ELF-1 (cell line): ENCODE results near the gene CSF2RB.
A peak's percentile ranks its signal among the peaks of the same experiment; 100 is the strongest.
"Not testable (repeated sequence)": the region's sequence is repeated elsewhere in the genome, so short reads cannot be mapped to it uniquely, and the experiment has no call there.

Source experiments
- DNase-seq: peaks from one replicate; pipeline ENCODE4 v3.0.0-alpha.2; 2016; ENCODE audit warnings: low read depth, low spot score

CSF2RB gene

DNA sequence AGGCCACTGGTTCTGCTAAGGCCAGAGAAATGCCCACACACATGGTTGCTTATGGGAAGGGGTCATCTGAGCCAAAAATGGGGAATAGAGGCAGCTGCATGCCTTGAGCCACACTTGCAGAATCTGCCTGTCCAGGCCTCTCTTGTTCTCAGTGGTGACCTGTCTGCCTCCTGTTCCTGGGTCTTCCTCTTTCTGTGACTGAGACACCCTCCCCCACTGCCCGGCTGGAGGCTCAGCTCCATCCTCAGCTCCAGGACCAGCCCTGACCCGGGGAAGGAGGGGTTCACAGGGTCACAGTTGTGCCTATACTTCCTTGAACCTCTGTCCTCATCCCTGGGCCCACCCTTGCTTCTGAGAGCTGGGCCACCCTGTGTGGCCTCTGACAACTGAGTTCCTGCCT is 52.3 kb downstream of the CSF2RB start:
- DNase-seq = no peak

DNA sequence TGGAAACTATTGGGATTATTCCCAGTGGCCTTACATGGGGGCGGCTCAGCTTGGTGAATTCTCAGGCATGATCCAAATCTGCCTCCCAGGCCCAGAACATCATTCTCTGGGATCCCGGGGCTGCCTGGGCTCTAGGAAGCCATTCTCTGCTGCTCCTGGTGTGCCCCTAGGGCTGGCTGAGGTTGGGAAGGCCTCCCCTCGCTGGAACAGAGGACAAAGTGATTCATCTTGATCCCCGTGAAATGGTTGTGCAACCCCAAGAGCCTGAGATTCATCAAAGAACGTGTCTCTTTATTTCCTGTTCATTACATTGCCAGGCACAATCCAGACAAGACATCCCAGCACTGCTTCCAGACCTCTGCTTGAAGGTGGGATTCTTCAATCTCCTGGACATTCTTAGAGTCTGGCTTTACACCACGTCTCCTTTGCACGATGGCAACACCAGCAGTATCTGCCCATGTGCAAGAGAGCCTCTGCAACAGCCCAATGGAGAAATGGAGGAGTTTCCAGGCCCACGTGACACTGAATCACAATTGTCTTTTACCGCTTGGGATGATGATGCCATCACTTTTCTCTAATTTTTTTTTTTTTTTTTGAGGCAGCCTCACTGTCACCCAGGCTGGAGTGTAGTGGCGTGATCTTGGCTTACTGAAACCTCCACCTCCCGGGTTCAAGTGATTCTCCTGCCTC is 53.6 kb downstream of the CSF2RB start:
- no peak for DNase-seq

DNA sequence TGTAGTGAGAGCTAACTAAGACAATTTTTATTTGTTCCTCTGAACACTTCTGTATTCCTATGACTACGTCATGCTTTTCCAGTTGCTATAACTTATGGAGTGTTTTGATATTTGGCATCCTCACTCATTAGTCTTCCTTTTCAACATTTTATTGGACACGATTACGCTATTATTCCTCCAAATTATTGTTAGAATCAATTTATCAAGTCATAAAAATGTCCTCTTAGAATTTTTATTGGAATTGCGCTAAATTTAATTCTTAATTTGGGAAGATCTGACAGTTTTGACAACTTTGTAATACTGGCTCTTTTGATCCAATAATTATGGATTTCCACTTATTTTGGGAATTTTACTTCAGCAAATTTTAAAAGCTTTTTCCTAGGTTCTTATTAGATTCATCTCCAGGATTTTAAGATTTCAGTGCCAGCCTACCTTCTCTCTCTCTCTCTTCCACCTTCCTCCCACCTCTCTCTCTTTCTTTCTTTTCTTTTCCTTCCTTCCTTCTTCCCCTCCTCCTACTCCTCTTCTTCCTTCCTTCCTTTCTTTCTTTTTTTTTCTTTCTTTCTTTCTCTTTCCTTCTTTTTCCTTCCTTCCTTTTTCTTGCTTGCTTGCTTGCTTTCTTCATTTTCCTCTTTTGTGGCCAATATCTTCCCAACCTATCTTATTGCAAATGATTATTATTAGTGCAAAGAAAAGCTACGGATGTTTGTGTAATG is 55.0 kb downstream of the CSF2RB start:
- no peak for DNase-seq

DNA sequence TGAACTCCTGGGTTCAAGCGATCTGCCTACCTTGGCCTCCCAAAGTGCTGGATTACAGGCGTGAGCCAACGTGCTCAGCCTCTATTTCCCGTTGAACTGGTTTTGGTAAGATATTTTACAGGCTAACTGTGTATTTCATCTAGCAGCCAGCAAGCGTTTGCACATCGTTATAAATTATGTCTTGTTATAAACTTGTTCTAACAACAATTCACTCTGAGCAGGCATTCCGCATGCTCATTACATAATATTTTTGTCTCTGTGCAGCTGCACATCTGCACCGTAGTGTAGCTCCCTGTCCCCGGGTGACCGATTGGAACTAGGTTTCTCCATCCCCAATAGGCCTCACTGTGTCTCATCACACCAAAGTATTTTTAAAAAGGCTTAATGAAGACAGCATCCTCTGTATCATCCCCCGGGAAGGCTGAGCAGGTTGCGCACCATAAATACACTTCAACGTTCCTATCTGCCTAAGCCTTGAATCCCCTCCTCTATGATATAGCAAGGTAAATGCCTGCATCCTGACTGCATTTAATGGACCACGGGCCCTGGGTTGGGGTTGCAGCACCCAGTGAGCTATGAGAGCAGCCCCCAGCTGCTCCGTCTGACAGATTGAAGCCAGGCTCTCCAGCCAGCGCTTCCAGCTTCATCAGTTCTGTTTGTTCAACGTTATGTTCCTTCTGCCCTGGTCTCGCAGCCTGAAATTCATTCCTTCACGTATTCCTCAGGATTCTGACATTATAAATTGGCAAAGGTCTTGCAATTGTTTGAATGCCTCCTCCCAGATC is 58.1 kb downstream of the CSF2RB start:
- no peak for DNase-seq

DNA sequence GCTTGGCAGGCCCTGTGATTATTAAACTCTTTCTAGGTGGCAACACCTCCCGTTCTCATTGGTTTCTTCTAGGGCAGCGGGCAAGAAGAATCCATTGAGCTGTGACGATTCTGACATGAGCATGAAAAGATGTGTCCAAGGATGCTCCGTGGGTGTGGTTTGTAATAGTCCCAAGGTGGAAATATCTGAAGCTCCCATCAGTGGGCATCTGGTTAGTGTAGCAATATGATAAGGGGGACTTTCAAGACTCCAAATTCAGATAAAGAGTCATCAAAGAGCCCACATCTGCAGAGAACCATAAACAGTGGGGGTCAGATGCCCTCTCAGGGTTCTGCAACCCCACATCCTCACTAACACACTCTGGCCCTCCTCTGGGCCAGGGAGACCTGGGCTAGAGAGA is 63.2 kb downstream of the CSF2RB start:
- DNase-seq = no peak

DNA sequence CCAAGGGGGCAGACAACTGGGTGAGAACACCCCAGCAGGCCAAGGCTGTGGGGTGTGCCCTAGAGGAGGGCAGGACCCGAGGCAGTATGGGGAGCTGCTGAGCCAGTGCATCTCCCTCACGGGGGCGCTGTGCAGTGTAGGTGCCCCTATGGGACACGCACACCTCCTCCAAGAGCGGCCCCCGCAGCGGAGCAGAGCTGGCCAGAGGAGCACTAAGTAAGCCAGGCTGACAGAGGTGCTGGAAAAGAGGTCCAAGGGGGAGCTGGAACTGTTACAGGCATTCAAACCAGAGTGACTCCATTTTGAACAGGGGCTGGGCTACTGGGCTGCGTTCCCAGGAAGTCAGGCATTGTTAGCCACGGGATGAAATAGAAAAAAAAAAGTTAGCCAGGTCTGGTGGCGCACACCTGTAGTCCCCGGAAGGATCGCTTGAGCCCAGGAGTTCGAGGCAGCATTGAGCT is 64.0 kb downstream of the CSF2RB start:
- peak; percentile 69 for DNase-seq

DNA sequence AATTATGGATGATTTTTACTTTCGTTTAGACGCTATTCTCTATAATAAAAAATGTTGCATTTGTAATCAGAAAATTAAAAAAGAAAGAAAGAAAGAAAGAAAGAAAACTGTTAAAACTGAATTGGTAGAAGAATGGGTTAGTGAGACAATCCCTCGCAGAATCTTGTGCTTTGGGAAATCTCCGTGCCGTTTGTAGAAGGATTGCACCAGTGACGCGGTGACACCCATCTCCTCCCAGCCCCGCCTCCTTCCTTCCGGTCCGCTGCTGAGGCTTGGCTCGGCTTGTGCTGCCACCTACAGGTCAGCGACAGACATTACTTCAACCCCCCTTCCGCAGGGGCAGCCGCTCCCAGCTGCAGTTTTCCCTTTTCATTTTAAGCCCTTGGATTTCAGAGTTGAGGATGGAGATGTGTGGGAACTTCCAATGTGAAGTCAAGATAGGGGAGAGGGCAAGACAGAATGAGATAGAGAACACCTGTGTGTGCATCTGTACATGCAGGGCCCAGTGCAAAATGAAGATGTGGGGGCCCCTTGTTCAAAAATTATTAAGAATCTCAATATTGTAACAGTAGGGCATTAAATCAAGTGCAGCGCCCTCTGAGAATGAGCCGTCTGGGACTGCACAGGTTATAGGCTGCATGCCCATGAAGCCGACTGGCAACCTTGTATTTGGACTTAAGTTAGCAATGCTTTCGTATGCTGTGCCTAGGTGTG is 64.7 kb downstream of the CSF2RB start:
- peak; percentile 86 for DNase-seq

DNA sequence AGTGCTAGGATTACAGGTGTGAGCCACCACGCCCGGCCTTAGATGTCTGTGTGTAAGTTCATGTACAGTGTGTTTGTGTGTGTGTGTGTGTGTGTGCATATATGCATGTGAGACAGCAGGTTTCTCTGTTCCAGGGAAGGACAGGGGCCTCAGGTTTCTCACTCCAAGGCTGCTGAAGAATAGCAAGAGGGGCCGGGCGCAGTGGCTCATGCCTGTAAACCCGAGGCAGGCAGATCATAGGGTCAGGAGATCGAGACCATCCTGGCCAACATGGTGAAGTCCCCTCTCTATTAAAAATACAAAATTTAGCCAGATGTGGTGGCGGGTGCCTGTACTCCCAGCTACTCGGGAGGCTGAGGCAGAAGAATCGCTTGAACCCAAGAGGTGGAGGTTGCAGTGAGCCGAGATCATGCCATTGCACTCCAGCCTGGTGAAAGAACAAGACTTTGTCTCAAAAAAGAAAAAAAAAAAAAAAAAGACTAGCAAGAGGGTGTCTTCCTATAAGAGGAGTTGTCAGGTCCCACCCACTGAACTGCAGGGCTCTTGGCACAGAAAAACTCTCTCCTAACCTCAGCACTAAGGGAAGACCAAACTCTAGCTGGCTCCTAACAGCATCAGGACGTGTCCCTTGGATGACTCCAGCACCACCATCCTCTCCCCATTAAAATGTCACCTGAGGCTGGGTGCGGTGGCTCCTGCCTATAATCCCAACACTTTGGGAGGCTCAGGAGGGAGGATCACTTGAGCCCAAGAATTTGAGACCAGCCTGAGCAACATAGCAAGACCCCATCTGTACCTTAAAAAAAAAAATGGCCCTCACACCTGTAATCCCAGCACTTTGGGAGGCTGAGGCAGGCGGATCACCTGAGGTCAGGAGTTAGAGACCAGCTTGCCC is 65.8 kb downstream of the CSF2RB start:
- DNase-seq = no peak

DNA sequence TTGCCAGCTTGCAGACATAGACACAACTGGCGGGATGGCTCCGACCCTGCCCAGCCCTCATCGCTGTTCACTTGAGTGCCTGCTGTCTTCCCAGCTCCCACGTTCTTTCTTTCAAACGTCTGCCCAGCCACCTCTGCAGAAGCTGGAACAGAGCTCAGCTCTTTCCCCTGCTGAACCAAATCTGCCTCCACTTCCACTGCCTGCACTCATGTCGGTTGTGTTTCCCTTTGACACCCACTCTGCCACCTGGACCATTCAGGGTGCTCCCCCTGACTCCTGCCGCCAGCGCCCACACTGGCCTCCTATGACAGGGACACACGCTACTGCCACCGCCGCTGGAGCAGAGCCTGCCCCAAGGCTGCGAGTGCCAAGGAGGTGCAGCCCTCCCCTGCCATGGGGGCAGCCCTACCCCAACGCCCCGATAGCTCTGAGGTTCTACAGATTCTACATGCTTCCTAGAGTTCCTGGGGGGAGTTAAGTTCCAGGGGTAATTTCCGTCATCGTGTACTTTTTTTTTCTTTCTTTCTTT is 67.9 kb downstream of the CSF2RB start:
- DNase-seq = no peak

DNA sequence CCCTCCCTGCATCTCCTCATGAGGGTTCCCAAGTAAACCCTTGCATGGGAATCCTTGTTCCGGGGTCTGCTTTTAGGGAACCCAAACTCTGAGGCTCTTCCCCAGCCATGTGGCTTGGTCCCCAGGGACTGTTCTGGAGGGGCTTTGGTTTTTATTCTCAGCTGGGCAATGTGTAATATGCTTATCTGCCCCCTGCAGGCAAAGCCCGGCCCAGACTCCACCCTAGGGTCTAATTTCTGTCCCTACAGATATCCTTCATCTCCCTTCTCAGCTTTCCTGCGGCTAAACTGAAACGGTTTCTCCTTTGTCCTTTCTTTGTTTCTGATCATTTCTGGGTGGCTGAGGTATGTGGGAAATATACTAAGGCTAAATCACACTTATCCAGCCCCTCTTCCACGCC is 68.7 kb downstream of the CSF2RB start:
- no peak for DNase-seq

DNA sequence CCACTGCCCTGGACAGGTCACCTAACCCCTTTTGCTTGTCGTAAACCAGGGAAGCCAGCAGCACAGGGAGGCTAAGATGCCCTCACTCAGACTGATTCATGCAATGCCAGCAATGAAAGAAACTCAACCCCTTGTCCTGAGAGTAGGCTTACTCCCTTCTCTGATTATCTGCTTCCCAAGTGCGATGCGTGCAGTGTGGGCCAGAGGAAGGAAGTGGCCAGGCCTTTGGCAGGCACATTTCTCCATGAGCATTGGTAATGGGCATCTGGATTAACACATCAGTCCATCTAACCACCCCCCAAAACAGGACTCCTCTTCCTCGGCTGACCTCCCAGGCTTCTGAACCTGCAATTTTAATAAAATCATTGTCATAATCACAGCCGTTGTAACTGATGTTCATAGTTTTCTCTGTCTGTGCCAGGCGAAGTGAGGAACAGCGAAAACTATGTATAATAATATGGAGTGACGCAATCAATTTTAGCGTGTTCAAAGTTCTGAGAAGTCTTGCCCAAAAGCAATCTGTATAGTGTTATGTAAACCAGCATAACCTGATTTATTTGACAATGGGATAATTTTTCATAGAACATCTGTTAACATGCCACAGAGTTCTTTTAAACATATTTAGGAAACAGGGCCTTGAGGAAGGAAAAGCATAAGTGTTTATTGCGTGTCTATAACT is 71.9 kb downstream of the CSF2RB start:
- no peak for DNase-seq

DNA sequence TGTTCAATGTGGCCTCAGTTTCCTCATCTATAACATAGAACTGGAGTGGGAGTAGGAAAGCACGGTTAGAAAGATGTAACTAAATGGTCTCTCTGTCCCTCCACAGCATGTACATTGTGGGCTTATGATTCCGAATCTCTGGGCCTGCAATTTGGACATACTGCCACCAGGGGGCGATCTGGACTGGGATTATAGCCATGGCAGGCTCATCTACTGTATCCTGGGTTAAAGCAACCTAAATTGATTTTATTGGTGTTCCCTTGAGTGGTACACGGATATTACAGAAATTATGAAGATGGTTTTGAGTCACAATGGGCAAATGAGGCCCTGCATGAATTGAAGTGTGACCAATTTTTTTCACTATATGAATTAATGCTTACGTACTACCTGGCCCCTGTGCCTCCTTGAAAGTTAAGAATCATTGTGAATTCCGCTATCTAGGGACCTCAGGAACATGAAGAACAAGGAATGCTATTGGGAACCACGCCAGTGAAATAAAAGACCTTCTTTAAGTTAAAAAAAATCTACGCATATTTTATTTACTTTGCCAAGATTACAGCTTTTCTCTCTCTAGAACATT is 72.9 kb downstream of the CSF2RB start:
- DNase-seq = peak; percentile 60

DNA sequence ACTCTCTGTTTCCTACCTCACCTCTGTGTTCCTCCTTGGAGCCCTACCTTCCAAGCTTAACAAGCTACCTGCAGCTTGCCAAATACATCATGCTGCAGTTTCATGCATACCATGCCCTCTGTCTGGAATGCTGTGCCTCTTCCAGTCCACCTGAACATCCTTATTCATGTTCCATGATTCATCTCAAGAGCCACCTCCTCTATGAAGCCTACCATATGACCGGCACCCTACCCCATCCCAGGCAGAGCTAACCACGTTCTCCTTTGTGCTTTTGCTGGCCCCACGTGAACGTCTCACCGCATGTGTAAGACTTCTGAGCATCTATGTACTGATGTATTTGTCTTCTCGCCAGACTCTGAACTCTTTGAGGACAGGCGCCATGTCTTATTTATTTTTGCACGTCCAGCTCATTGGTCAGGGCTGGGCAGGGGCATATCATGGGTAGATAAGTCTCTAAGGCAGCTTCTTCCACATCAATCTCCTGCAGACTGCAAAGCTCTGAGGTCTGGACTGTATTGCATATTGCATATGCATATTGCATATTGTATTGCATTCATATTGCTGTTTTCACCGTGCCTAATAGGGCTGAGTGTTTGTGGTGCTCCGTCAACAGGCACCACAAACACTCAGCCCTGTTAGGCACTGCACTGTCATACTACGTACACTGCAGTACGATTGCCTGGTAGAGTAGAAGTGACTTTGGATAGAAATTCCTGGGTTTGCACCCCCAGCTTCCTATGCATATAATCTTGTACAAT is 74.8 kb downstream of the CSF2RB start:
- DNase-seq = no peak

DNA sequence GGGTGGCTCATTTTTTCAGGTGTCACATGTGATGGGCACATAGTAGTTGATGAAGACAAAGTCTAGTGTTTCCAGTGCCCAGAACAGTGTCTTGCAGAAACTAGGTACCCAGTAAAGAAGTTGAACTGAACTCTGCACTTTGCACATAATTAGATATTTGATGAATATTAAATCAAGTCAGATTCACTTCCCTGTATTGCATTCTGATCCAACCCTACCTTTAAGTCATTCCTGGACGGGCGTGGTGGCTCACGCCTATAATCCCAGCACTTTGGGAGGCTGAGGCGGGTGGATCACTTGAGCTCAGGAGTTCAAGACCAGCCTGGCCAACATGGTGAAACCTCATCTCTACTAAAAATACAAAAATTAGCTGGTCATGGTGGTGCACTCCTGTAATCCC is 75.6 kb downstream of the CSF2RB start:
- not testable (repeated sequence) for DNase-seq
